Thoracic aorta (tissue), 2 donors: ENCODE measurements around the gene CAMKMT. TPM values are rescaled to one million over a fixed set of nuclear protein-coding genes. Genes with fewer than 3 reads are reported as not detected.

Source experiments
- ATAC-seq: fragments of 150-250 bp; one replicate; pipeline ENCODE4 v1.8.0; 2017; ENCODE audit warnings: low read depth; ENCODE audit not compliant: insufficient number of reproducible peaks, low FRiP score
- DNase-seq: peaks from one replicate; pipeline ENCODE4 v3.0.0-alpha.2; 2020; ENCODE audit warnings: low spot score
- H3K27ac ChIP-seq, 2 donors: fragments of 200-600 bp; sonication (generic); 1 replicate in 1 of 2; 2 replicates in 1 of 2; pipeline ENCODE4 v1.5.1; 2016; ENCODE audit warnings: mild to moderate bottlenecking in 2 of 2, moderate library complexity in 2 of 2
- H3K27me3 ChIP-seq: fragments of 200-600 bp; sonication (generic); replicated peaks from 2 replicates; pipeline ENCODE4 v1.6.0; 2016; ENCODE audit warnings: mild to moderate bottlenecking; ENCODE audit not compliant: insufficient read depth
- H3K36me3 ChIP-seq: fragments of 200-600 bp; sonication (generic); one replicate; pipeline ENCODE4 v1.5.1; 2016
- H3K4me1 ChIP-seq, 2 donors: fragments of 200-600 bp; sonication (generic); 1 replicate in 1 of 2; 2 replicates in 1 of 2; pipeline versions ENCODE4 v1.5.1 to v1.6.0; 2016; ENCODE audit warnings: low read depth in 2 of 2, mild to moderate bottlenecking in 1 of 2; ENCODE audit not compliant: control insufficient read depth in 1 of 2
- H3K4me3 ChIP-seq: fragments of 200-600 bp; sonication (generic); 2 replicates; pipeline ENCODE4 v1.5.1; 2016; ENCODE audit warnings: mild to moderate bottlenecking
- H3K9me3 ChIP-seq: fragments of 200-600 bp; sonication (generic); 2 replicates; pipeline ENCODE4 v1.5.1; 2016
- total RNA-seq, 2 donors: library from RNA; depleted of rRNA; stranded (reverse); fragments of >200 nt; gene quantifications; one replicate each; pipeline versions ENCODE4 v1.1.0 to v1.2.3, GENCODE V29; 2016
- TF ChIP-seq, protein P1 (sequence below): fragments of 200-600 bp; sonication (generic); IDR thresholded peaks from one replicate; pipeline ENCODE4 v1.5.1; 2019; ENCODE audit warnings: antibody characterized with exemption

Gene CAMKMT
- total RNA-seq, 2 donors from 2014 or later = 4.7 to 11.6 TPM

DNA sequence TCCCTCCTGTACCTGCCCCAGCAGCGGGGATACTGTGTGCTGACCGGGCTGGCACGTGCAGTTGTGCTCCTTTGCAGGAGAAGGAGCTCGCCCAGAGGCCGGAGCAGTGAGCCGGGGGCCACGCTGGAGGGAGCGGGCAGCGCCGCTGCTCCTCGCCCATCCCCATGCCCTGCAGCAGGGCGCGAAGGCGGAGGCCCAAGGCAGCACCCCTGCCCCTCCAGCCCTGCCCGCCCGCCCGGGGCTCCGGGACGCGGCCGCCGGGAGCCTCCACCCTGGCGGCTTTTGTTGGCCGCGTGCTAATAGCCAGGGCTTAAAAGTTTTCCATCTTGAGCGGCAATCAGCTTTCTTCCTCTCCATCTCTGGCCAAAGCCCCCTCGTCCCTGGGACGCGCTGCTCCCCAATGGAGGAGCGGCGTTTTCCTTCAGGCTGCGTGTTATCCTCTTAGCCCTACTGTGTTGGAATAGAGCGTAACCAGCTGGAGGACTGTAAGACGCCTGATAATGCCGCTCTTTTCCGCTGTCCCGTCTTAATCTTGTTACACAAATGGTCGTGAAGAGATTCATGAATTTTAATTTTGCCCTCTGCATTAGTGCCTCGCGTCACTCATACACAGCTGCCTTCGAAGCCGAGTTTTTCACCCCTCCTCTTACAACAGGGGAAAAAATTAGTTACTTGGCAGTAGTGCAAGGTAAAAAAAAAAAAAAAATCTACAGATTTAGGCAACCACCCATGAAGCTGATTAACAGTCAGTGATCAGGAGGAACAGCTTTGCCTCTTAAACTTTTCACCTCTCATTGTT is 406.9 kb downstream of the CAMKMT start:
- TF ChIP-seq, protein P1, sequence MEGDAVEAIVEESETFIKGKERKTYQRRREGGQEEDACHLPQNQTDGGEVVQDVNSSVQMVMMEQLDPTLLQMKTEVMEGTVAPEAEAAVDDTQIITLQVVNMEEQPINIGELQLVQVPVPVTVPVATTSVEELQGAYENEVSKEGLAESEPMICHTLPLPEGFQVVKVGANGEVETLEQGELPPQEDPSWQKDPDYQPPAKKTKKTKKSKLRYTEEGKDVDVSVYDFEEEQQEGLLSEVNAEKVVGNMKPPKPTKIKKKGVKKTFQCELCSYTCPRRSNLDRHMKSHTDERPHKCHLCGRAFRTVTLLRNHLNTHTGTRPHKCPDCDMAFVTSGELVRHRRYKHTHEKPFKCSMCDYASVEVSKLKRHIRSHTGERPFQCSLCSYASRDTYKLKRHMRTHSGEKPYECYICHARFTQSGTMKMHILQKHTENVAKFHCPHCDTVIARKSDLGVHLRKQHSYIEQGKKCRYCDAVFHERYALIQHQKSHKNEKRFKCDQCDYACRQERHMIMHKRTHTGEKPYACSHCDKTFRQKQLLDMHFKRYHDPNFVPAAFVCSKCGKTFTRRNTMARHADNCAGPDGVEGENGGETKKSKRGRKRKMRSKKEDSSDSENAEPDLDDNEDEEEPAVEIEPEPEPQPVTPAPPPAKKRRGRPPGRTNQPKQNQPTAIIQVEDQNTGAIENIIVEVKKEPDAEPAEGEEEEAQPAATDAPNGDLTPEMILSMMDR = no peak
- H3K27ac ChIP-seq = no peak overlapping the region
- H3K9me3 ChIP-seq = no peaks in the 10 kb centered on the region
- no peaks in the 10 kb centered on the region for H3K4me1 ChIP-seq
- H3K36me3 ChIP-seq = no peaks in the 10 kb centered on the region
- ATAC-seq (no peak), DNase-seq (no peak)
- no peak overlapping the region for H3K4me3 ChIP-seq
- H3K27me3 ChIP-seq = no peaks in the 10 kb centered on the region

DNA sequence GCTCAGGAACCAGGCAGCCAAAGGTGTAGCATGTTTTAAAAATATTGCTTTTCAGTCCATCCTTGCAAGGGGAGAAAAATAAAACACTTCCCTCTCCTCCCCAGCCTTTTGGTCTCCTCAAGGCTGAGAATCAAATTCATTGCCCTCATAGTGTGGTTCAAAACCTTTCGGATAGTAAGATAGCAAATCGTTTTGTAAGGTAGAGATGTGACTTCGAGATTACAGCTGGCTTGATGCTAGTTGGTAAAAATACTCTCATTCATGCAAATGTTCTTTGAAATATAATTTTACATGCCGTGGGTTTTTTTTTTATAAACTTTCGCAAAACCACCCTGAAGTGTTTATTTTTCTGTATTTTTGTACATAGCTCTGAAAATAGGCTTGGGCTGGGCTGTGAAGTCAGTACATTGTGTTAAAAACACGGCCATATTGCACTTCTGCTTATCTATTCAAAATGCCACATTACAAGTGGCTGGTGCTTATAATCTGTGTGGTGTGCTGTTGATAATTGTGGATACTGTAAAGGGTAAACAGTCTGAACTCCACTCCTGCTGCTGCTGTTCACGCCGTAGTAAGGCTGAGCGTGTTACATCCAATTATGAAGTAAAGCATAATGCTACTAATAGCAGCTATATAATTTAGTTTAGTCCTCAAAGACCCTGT is 407.7 kb downstream of the CAMKMT start:
- DNase-seq (no peak), ATAC-seq (no peak)

DNA sequence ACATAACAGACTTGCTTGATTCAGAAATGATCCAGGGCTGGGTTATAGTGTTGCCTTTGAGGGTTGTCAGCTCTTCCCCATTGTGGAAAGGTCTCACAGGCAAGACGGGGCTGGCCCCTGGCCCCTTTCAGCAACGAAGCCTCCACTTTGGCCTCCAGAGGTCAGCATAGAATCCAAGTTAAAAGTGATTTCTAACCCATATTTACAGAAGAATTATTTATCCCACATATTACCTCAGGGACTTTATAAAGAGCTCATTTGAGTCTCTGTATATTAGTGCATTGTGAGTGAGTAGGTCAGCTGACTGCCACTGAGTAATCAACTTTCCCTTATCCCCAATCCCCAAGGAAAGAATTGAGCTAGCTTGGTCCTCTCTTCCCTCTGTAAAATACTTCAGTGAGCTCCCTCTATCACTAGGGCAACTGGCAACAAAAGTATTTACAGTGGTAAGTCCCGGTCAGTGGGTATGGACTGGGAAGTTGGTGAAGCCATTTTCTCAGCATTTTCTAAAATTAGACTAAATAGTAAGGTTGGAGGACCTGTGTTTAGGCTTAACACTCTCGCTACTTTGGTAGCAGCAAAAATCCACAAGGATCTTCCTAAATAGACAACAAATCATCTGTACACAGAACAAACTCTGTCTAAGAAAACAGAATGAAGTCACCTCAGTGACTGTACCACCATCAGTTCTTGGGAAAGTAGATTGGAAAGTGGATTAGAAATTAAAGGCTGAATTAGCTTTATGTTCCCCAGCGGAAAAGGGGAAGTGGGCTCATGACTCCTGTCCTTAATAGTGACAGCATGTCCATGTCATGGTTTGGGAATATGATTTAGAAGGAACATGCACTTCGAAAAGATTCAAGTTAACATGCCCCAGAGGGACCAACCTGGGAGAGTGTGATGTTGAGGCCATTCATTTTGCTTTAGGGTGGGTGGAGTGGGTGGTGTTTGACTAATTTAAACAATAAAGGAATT is 408.8 kb downstream of the CAMKMT start:
- no peak for ATAC-seq
- TF ChIP-seq, protein P1 = no peak

More for the DNA sequence above, 407.7 kb downstream of the CAMKMT start:
- Histone ChIP-seq H3K4me3 (no peak overlapping the region), H3K9me3 (no peaks in the 10 kb centered on the region), H3K27ac (no peak overlapping the region), H3K36me3 (no peaks in the 10 kb centered on the region), H3K27me3 (no peaks in the 10 kb centered on the region), H3K4me1 (no peaks in the 10 kb centered on the region)
- TF ChIP-seq, protein P1 = no peak

DNA sequence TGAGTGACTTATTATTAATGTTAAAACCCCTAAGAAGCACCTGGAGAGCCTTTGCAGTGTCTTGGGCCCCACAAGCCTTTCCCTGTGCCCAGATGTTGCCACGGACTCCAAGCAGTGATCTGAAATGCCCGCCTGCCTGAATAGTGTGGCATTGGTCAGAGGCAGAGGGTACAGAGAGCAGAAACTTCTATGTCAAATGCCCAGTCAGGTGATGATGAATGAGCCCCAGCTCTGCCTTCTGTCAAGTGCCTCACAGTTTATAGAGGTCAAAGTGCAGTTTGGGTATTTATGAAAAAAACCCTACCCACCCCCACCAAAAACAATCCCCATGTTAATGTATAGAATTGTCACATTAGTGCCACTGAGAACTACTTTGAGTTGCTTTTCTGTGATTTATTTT is 409.8 kb downstream of the CAMKMT start:
- Histone ChIP-seq H3K36me3 (no peaks in the 10 kb centered on the region), H3K4me3 (no peak overlapping the region), H3K9me3 (no peaks in the 10 kb centered on the region), H3K27ac (no peak overlapping the region), H3K27me3 (no peaks in the 10 kb centered on the region), H3K4me1 (no peaks in the 10 kb centered on the region)
- DNase-seq (no peak), ATAC-seq (no peak)
- TF ChIP-seq, protein P1 = no peak

More for the DNA sequence above, 408.8 kb downstream of the CAMKMT start:
- no peaks in the 10 kb centered on the region for H3K36me3 ChIP-seq
- no peak overlapping the region for H3K27ac ChIP-seq
- no peaks in the 10 kb centered on the region for H3K27me3 ChIP-seq
- H3K4me3 ChIP-seq = no peak overlapping the region
- no peaks in the 10 kb centered on the region for H3K4me1 ChIP-seq
- H3K9me3 ChIP-seq = no peaks in the 10 kb centered on the region
- no peak for DNase-seq

DNA sequence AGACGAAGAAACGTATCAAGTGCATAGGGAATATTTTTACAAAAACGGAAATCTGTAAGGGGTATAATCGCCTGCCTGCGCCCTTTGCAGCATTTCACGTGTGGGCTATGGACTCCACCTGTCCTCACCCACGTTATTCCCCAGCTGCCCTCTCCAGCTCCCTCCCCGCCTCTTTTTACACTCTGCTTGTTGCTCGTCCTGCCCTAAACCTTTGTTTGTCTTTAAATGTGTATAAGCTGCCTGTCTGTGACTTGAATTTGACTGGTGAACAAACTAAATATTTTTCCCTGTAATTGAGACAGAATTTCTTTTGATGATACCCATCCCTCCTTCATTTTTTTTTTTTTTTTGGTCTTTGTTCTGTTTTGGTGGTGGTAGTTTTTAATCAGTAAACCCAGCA is 410.4 kb downstream of the CAMKMT start:
- Histone ChIP-seq H3K27ac (no peak overlapping the region), H3K36me3 (no peaks in the 10 kb centered on the region), H3K27me3 (no peaks in the 10 kb centered on the region), H3K9me3 (no peaks in the 10 kb centered on the region), H3K4me1 (no peaks in the 10 kb centered on the region), H3K4me3 (no peak overlapping the region)
- TF ChIP-seq, protein P1 = no peak
- ATAC-seq (no peak), DNase-seq (no peak)
